Keratinocyte (primary cell): ENCODE measurements around the gene CARD9.

Experiments
- CTCF ChIP-seq, 3 experiments: IDR thresholded peaks in 1 of 3; conservative IDR thresholded peaks in 1 of 3; optimal IDR thresholded peaks in 1 of 3; 2 replicates in 2 of 3; 3 replicates in 1 of 3; pipeline versions ENCODE3 to v1.5.1; 2011; ENCODE audit warnings: low read length in 3 of 3, mild to moderate bottlenecking in 3 of 3, moderate library complexity in 2 of 3, control low read depth in 1 of 3, inconsistent platforms in 1 of 3; ENCODE audit not compliant: insufficient read depth in 2 of 3; ENCODE audit errors: extremely low read depth in 1 of 3
- EZH2 ChIP-seq: IDR thresholded peaks from one replicate; pipeline ENCODE4 v1.6.1; 2012; ENCODE audit warnings: inconsistent platforms, mild to moderate bottlenecking, low read length, moderate library complexity

GRCh38 chr9:136404801-136405136, 31.3 kb upstream of the CARD9 start:
- TF ChIP-seq EZH2 (no peak), CTCF (optimal IDR thresholded peaks at IDR 0.05 in 1 of 3, IDR thresholded peaks at IDR 0.05 in 1 of 3, conservative IDR thresholded peaks at IDR 0.05 in 1 of 3; ENCODE audit: extremely low read depth in 1 of 3, insufficient read depth in 2 of 3, low read length in 3 of 3) (no peak)
